Effector CD8-positive, alpha-beta T cell (primary cell): ENCODE data around the gene ZNRF3.
A peak's percentile ranks its signal among the peaks of the same experiment; 100 is the strongest.
"Not testable (repeated sequence)": the region's sequence is repeated elsewhere in the genome, so short reads cannot be mapped to it uniquely, and the experiment has no call there.

ENCODE experiments used
- DNase-seq: peaks from one replicate; lab custom pipeline; 2025; lab: John Stamatoyannopoulos, UW
- total RNA-seq, 4 experiments: gene quantifications; one replicate each; lab custom pipeline; 2026; lab: John Stamatoyannopoulos, UW

Gene ZNRF3
- total RNA-seq = 3.3 to 5.4 (median 4.7) reads per million in 4 experiments

GRCh38 chr22:28882878-28883656, at the start of gene ZNRF3:
TSS of gene ZNRF3 (plus strand) at chr22:28883572. CDS start at chr22:28883767, 195 bp downstream.
- peak; percentile 95 for DNase-seq

- no peak for DNase-seq
Measured at GRCh38 chr22:28835630-28836189, 47.7 kb upstream of the ZNRF3 start.

- DNase-seq = no peak
Measured at GRCh38 chr22:28837640-28838039, 45.7 kb upstream of the ZNRF3 start.

- no peak for DNase-seq
Measured at GRCh38 chr22:28838971-28839370, 44.4 kb upstream of the ZNRF3 start.

GRCh38 chr22:28841111-28841510, 42.3 kb upstream of the ZNRF3 start:
- no peak for DNase-seq

GRCh38 chr22:28843633-28844032, 39.7 kb upstream of the ZNRF3 start:
- DNase-seq = no peak

GRCh38 chr22:28844277-28844676, 39.1 kb upstream of the ZNRF3 start:
- DNase-seq = not testable (repeated sequence)

GRCh38 chr22:28846994-28847393, 36.4 kb upstream of the ZNRF3 start:
- no peak for DNase-seq

- peak; percentile 1 for DNase-seq
Measured at GRCh38 chr22:28855355-28856094, 27.8 kb upstream of the ZNRF3 start.

GRCh38 chr22:28856095-28856455, 27.3 kb upstream of the ZNRF3 start:
- no peak for DNase-seq

- DNase-seq = no peak
Measured at GRCh38 chr22:28857288-28857687, 26.1 kb upstream of the ZNRF3 start.

- no peak for DNase-seq
Measured at GRCh38 chr22:28864878-28865596, 18.3 kb upstream of the ZNRF3 start.

- no peak for DNase-seq
Measured at GRCh38 chr22:28867191-28867590, 16.2 kb upstream of the ZNRF3 start.

- DNase-seq = not testable (repeated sequence)
Measured at GRCh38 chr22:28868389-28868788, 15.0 kb upstream of the ZNRF3 start.

GRCh38 chr22:28869736-28870135, 13.6 kb upstream of the ZNRF3 start:
- DNase-seq = no peak

- no peak for DNase-seq
Measured at GRCh38 chr22:28873183-28873963, 10.0 kb upstream of the ZNRF3 start.

- DNase-seq = no peak
Measured at GRCh38 chr22:28874061-28874460, 9.3 kb upstream of the ZNRF3 start.

GRCh38 chr22:28874811-28875320, 8.5 kb upstream of the ZNRF3 start:
- no peak for DNase-seq

- DNase-seq = no peak
Measured at GRCh38 chr22:28882545-28882877, 861 bp upstream of the ZNRF3 start.

GRCh38 chr22:28883657-28883916, 215 bp downstream of the ZNRF3 start:
- DNase-seq = no peak

GRCh38 chr22:28883917-28884746, 760 bp downstream of the ZNRF3 start:
- DNase-seq = peak; percentile 17
